SK-N-MC (cell line): Measurements from ENCODE around the gene ZDHHC7.

Experiments
- EZH2 ChIP-seq: fragments of 200-600 bp; sonication (generic); IDR thresholded peaks from one replicate; pipeline ENCODE4 v1.6.1; 2017; ENCODE audit warnings: antibody characterized with exemption
- FOXP2 ChIP-seq: optimal IDR thresholded peaks from 2 replicates; pipeline ENCODE3; 2011; ENCODE audit warnings: mild to moderate bottlenecking, moderate library complexity; ENCODE audit not compliant: insufficient read depth; ENCODE audit errors: extremely low read length, control extremely low read depth
- POLR2AphosphoS5 ChIP-seq: IDR thresholded peaks from 2 replicates; pipeline ENCODE4 v1.6.1; 2012; ENCODE audit warnings: mild to moderate bottlenecking, low read depth, low read length, borderline replicate concordance

DNA sequence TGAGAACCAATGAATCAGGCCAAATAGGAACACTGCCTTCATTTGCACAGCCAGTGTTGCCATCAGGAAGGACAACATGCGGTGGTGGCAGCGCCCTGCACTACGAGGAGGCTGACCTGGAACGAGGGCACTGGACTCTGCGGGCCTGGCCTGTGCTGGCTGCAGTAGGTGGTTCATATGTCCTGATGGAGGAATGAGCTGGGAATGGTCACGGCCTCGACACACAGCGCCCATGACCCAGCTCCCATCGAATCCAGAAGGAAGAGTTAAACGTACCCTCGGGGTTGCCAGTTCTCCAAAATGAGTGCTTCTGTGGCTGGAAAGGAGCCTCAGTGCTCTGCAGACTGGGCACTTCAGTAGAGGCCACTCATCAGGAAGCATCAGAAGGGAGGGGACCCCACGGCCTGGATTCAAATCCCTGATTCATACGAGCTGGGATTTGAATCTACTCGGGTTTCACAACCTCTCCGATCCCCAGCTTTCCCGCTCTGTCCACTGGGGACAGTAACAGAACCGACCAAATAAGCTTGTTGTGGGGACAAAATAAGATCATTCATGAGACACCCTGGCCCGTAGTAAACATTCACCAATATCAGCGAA, 85.5 kb downstream of the ZDHHC7 start:
- no peak for TF ChIP-seq EZH2
- no peak for TF ChIP-seq POLR2AphosphoS5
- TF ChIP-seq FOXP2 = no peak
